Nephron (organoid): ENCODE results near the gene TTLL7.

Experiments
- H3K27ac Mint-ChIP-seq, 3 experiments: 2 replicates each; pipeline ENCODE4 v1.8.0; 2020; ENCODE audit warnings: mixed read lengths in 3 of 3, mild to moderate bottlenecking in 2 of 3, moderate library complexity in 1 of 3
- H3K27me3 Mint-ChIP-seq: 2 replicates; pipeline ENCODE4 v1.8.0; 2021; ENCODE audit warnings: low read depth, mild to moderate bottlenecking, moderate library complexity, mixed read lengths
- H3K36me3 Mint-ChIP-seq: 2 replicates; pipeline ENCODE4 v1.8.0; 2020; ENCODE audit warnings: low read depth, mixed read lengths
- H3K4me1 Mint-ChIP-seq: 2 replicates; pipeline ENCODE4 v1.8.0; 2020; ENCODE audit warnings: mixed read lengths
- H3K4me3 Mint-ChIP-seq, 3 experiments: 2 replicates each; pipeline ENCODE4 v1.8.0; 2020; ENCODE audit warnings: mild to moderate bottlenecking in 3 of 3, mixed read lengths in 3 of 3, moderate library complexity in 2 of 3
- H3K9me3 Mint-ChIP-seq: 2 replicates; pipeline ENCODE4 v1.8.0; 2020; ENCODE audit warnings: mixed read lengths
- TF ChIP-seq, protein P1 (sequence below), 3 experiments: fragments of 200-600 bp; sonication (generic); IDR thresholded peaks; one replicate each; pipeline ENCODE4 v1.5.0; 2021; ENCODE audit warnings: antibody characterized with exemption in 3 of 3; ENCODE audit not compliant: unreplicated experiment in 3 of 3

TTLL7 gene

DNA sequence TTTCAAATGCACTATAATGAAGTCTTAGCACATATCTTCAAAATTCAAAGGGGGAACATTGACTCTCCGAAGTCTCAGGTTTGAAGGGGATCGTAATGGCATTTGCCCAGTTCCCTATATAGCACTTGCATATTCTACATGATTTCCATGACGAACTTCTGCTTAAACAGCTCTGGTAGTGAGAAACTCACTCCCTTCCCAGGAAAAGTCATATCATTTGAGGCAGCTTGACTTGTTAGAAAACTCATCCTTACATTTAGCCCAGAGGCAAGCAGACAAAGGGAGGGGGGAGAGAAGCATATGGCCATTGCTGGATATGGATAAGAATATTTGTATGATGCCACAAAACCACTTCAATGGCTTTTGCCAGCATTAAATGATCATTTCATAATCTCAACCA, 27.0 kb upstream of the TTLL7 start:
- H3K9me3 Mint-ChIP-seq, result peaks cover 5% of the 10 kb centered on the region
- TF ChIP-seq, protein P1, sequence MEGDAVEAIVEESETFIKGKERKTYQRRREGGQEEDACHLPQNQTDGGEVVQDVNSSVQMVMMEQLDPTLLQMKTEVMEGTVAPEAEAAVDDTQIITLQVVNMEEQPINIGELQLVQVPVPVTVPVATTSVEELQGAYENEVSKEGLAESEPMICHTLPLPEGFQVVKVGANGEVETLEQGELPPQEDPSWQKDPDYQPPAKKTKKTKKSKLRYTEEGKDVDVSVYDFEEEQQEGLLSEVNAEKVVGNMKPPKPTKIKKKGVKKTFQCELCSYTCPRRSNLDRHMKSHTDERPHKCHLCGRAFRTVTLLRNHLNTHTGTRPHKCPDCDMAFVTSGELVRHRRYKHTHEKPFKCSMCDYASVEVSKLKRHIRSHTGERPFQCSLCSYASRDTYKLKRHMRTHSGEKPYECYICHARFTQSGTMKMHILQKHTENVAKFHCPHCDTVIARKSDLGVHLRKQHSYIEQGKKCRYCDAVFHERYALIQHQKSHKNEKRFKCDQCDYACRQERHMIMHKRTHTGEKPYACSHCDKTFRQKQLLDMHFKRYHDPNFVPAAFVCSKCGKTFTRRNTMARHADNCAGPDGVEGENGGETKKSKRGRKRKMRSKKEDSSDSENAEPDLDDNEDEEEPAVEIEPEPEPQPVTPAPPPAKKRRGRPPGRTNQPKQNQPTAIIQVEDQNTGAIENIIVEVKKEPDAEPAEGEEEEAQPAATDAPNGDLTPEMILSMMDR (IDR thresholded peaks at IDR 0.05; ENCODE audit: unreplicated experiment in 3 of 3), result no peak
- H3K4me3 Mint-ChIP-seq, result no peak overlapping the region
- H3K27me3 Mint-ChIP-seq, result no peaks in the 10 kb centered on the region
- H3K4me1 Mint-ChIP-seq, result no peaks in the 10 kb centered on the region
- H3K27ac Mint-ChIP-seq, result no peak overlapping the region
- peaks cover 4% of the 10 kb centered on the region for H3K36me3 Mint-ChIP-seq

DNA sequence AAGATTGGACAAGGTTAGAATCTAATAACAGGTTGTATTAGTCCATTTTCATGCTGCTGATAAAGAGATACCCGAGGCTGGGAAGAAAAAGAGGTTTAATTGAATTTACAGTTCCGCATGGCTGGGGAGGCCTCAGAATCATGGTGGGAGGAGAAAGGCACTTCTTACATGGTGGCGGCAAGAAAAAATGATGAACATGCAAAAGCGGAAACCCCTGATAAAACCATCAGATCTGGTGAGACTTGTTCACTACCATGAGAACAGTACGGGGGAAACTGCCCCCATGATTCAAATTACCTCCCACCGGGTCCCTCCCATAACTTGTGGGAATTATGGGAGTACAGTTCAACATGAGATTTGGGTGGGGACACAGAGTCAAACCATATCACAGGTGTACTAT, 22.9 kb upstream of the TTLL7 start:
- H3K9me3 Mint-ChIP-seq, result peaks cover 5% of the 10 kb centered on the region

DNA sequence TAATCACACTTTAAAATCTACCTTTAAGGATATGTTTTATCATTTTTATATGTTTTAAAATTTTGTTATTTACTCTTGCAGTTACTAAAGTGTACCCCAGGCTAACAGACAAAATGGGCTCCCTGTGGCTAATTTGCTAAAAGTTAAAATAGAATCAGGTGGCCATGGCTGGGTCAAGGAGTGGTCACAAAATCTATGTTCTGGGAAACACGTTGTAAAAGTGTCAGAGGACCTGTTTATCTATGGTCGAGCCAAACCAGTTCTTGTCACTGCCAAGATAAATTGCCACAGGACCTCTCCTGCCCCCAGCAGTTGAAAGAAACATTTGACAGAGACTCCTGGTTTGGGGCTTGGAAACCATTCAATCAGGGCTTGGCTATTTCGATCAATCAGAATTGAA, 21.2 kb upstream of the TTLL7 start:
- Mint-ChIP-seq H3K36me3 (peaks cover 4% of the 10 kb centered on the region), H3K27me3 (peaks cover 5% of the 10 kb centered on the region), H3K9me3 (peaks cover 5% of the 10 kb centered on the region), H3K4me3 (no peak overlapping the region), H3K4me1 (no peaks in the 10 kb centered on the region), H3K27ac (no peak overlapping the region)
- TF ChIP-seq, protein P1 (IDR thresholded peaks at IDR 0.05; ENCODE audit: unreplicated experiment in 3 of 3), result no peak

More for the DNA sequence above, 22.9 kb upstream of the TTLL7 start:
- Mint-ChIP-seq H3K4me3 (no peak overlapping the region), H3K27me3 (peaks cover 5% of the 10 kb centered on the region), H3K36me3 (peaks cover 4% of the 10 kb centered on the region), H3K27ac (no peak overlapping the region), H3K4me1 (no peaks in the 10 kb centered on the region)
- TF ChIP-seq, protein P1 (IDR thresholded peaks at IDR 0.05; ENCODE audit: unreplicated experiment in 3 of 3), result no peak

DNA sequence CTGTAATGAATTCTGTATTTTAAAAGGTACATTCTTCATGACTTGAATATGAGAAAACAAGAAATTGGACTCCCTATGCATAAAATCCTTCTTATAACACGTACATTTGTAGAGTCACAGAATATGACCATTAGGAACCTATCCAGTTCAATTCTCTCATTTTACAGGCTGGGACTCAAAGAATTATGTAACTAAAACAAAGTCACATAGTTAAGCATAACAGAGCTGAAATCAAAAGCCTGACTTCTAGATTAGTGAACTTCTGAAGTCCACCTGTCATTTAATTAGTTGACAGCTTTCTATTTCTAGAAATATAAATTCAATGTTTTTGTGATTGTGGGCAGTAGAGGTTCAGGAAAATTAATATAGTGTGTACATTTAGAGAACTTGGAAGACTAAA, 20.3 kb upstream of the TTLL7 start:
- no peak overlapping the region for H3K27ac Mint-ChIP-seq
- peaks cover 4% of the 10 kb centered on the region for H3K36me3 Mint-ChIP-seq
- TF ChIP-seq, protein P1 (IDR thresholded peaks at IDR 0.05; ENCODE audit: unreplicated experiment in 3 of 3), result no peak
- H3K9me3 Mint-ChIP-seq, result peaks cover 5% of the 10 kb centered on the region
- H3K4me3 Mint-ChIP-seq, result no peak overlapping the region
- peaks cover 5% of the 10 kb centered on the region for H3K27me3 Mint-ChIP-seq
- H3K4me1 Mint-ChIP-seq, result no peaks in the 10 kb centered on the region

DNA sequence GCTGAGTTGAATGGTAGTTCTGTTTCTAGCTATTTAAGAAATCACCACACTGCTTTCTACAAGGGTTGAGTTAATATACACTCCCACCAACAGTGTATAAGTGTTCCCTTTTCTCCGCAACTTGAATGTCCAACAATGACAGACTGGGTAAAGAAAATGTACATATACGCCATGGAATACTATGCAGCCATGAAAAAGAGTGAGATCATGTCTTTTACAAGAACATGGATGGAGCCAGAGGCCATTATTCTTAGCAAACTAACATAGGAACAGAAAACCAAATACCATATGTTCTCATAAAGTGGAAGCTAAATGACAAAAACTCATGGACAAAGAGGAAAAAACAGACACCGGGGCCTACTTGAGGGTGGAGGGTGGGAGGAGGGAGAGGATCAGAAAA, 14.8 kb upstream of the TTLL7 start:
- Mint-ChIP-seq H3K27ac (no peak overlapping the region), H3K9me3 (peaks cover 4% of the 10 kb centered on the region), H3K4me1 (peaks cover 13% of the 10 kb centered on the region), H3K27me3 (peaks cover 5% of the 10 kb centered on the region), H3K4me3 (no peak overlapping the region), H3K36me3 (no peaks in the 10 kb centered on the region)
- TF ChIP-seq, protein P1 (IDR thresholded peaks at IDR 0.05; ENCODE audit: unreplicated experiment in 3 of 3), result no peak

DNA sequence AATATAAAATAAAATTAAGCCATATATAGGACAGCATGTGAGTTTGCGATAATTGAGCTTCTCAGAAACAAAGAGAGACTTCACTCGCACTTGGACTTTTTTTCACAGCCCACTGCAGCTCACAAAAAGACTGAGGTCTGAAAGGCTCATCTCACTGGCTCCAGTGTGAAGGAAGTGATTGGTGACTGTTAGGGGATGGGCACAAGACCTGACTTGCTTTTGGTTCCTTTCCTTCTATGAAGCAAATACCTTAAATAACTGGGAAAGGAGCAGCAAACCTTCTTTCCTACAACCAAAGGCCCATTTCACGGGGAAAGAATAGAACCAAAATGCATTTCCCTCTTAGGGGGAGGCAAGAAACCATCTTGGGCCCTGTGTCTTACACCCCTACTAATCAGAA, 13.1 kb upstream of the TTLL7 start:
- no peaks in the 10 kb centered on the region for H3K36me3 Mint-ChIP-seq
- peaks cover 4% of the 10 kb centered on the region for H3K9me3 Mint-ChIP-seq
- no peak overlapping the region for H3K27ac Mint-ChIP-seq
- peaks cover 3% of the 10 kb centered on the region for H3K27me3 Mint-ChIP-seq
- H3K4me3 Mint-ChIP-seq, result no peak overlapping the region
- peaks cover 18% of the 10 kb centered on the region for H3K4me1 Mint-ChIP-seq
- TF ChIP-seq, protein P1 (IDR thresholded peaks at IDR 0.05; ENCODE audit: unreplicated experiment in 3 of 3), result no peak
